ENCODE results near the gene PKIB.

PKIB gene

DNA sequence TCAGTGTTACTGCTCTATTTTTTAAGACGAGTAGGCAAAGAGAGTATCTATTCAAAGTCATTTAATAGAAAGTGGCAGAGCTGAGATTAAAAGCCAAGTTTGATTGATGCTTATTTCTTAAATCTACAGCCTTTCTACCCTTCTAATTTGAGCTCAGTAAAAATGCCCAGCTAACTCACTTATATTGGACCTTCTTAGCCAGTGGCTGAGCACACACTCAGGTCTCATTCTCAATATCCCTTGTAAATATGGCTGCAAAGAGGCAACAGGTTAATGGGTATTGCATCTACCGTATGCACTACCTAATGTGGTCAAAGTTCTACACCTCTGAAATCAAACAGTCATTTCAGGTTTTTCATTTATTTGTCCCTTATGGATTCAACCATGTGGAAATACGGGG is 6.7 kb downstream of the PKIB start:
- H3K27ac ChIP-seq (ENCODE audit: low read depth, low read length): no peak overlapping the region
- H3K4me3 ChIP-seq (ENCODE audit: low read depth in 1 of 5, low read length in 5 of 5): no peak overlapping the region
- peaks cover 0 to 4% (median 0%) of the 10 kb centered on the region in 5 donors for H3K27me3 ChIP-seq (ENCODE audit: control insufficient read depth in 5 of 5, insufficient read depth in 4 of 5, low read length in 5 of 5)
- no peaks in the 10 kb centered on the region for H3K9me3 ChIP-seq (ENCODE audit: control insufficient read depth in 5 of 5, low read length in 5 of 5)
- no peak overlapping the region for H3K9ac ChIP-seq (ENCODE audit: low read length in 5 of 5)
- no peaks in the 10 kb centered on the region for H3K36me3 ChIP-seq (ENCODE audit: control insufficient read depth in 5 of 5, insufficient read depth in 5 of 5, low read length in 5 of 5)
- no peaks in the 10 kb centered on the region for H3K4me1 ChIP-seq (ENCODE audit: control insufficient read depth in 5 of 5, insufficient read depth in 5 of 5, low read length in 5 of 5)

DNA sequence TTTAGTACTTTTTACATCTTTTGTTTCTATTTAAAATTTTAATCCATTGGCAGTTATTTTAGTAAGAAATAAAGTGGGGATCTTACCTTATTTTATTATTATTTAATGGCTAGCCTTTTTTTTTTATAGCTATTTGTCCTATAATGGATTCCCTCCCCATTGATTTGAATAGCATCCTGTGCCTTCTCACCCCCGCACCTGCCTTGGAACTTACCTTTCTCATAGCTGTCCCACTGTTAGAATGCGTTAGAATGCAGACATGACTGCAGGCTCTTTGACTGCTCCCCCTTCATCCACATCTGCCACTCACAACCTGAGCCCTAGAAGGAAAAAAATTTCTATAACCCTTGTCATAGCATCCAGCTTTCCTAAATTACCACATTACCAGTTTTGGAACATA is 9.1 kb downstream of the PKIB start:
- Histone ChIP-seq H3K27ac (ENCODE audit: low read depth, low read length) (no peak overlapping the region), H3K4me3 (ENCODE audit: low read depth in 1 of 5, low read length in 5 of 5) (no peak overlapping the region), H3K4me1 (ENCODE audit: control insufficient read depth in 5 of 5, insufficient read depth in 5 of 5, low read length in 5 of 5) (no peaks in the 10 kb centered on the region), H3K27me3 (ENCODE audit: control insufficient read depth in 5 of 5, insufficient read depth in 4 of 5, low read length in 5 of 5) (peaks cover 0 to under 1% (median 0%) of the 10 kb centered on the region in 5 donors), H3K9me3 (ENCODE audit: control insufficient read depth in 5 of 5, low read length in 5 of 5) (no peaks in the 10 kb centered on the region), H3K36me3 (ENCODE audit: control insufficient read depth in 5 of 5, insufficient read depth in 5 of 5, low read length in 5 of 5) (no peaks in the 10 kb centered on the region), H3K9ac (ENCODE audit: low read length in 5 of 5) (no peak overlapping the region)

DNA sequence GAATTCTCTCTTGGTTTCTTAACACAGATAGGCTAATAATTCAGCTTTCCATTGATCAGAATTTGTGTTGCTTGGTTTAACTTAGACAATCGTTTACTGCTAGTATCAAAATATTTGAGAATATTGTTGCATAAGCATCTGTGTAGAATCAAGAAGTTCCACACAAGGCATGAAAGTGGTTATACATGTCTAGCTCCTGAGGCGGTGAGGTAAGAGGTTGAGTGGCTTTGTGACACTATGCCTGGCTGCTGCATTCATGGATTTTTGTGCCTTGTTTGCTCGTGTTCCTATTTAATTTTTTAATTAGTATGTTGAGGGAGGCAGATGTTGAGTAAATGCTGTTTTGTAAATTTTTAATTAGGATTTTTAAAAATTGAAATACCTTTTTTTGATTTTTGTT is 10.2 kb downstream of the PKIB start:
- Histone ChIP-seq H3K9me3 (ENCODE audit: control insufficient read depth in 5 of 5, low read length in 5 of 5) (no peaks in the 10 kb centered on the region), H3K4me3 (ENCODE audit: low read depth in 1 of 5, low read length in 5 of 5) (no peak overlapping the region), H3K4me1 (ENCODE audit: control insufficient read depth in 5 of 5, insufficient read depth in 5 of 5, low read length in 5 of 5) (no peaks in the 10 kb centered on the region), H3K27me3 (ENCODE audit: control insufficient read depth in 5 of 5, insufficient read depth in 4 of 5, low read length in 5 of 5) (no peaks in the 10 kb centered on the region), H3K9ac (ENCODE audit: low read length in 5 of 5) (no peak overlapping the region), H3K27ac (ENCODE audit: low read depth, low read length) (no peak overlapping the region), H3K36me3 (ENCODE audit: control insufficient read depth in 5 of 5, insufficient read depth in 5 of 5, low read length in 5 of 5) (no peaks in the 10 kb centered on the region)

DNA sequence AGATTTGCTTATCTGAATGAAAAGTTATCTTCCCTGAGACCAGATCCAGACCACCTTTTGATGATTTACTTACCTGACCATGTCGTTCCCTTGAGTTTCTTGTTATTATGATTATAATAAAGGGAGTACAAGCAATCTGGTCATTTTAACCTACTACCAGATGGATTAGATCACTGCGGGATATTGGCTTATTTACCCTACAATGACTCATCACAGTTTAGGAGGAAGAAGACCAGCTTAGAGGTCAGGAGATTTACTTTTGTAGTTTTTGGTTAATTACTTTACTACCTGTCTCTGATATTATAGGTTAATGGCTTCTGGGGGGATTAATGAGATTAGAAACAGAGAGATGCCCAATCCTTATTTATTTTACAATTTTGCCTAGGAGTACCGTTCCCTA is 10.7 kb downstream of the PKIB start:
- Histone ChIP-seq H3K9me3 (ENCODE audit: control insufficient read depth in 5 of 5, low read length in 5 of 5) (no peaks in the 10 kb centered on the region), H3K27ac (ENCODE audit: low read depth, low read length) (no peak overlapping the region), H3K4me3 (ENCODE audit: low read depth in 1 of 5, low read length in 5 of 5) (no peak overlapping the region), H3K36me3 (ENCODE audit: control insufficient read depth in 5 of 5, insufficient read depth in 5 of 5, low read length in 5 of 5) (no peaks in the 10 kb centered on the region), H3K9ac (ENCODE audit: low read length in 5 of 5) (no peak overlapping the region), H3K27me3 (ENCODE audit: control insufficient read depth in 5 of 5, insufficient read depth in 4 of 5, low read length in 5 of 5) (no peaks in the 10 kb centered on the region), H3K4me1 (ENCODE audit: control insufficient read depth in 5 of 5, insufficient read depth in 5 of 5, low read length in 5 of 5) (no peaks in the 10 kb centered on the region)

DNA sequence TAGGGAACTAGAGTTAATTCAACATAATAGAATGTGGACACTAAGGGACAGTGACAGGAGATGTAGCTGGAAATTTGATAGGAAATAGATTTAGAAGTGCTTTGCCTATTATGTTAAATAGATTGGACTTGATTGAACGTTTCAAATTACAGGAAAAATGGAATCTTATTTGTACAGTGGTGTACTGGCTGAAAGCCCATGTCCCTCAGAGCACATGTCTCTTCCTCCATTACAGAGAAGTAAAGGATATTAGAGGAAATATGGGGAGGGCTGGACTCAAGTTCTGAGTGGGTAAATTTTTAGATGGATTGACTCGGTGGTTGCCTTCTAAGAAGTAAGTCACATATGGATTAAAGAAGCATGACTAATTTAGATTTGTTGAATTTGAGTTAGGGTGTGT is 11.4 kb downstream of the PKIB start:
- Histone ChIP-seq H3K27me3 (ENCODE audit: control insufficient read depth in 5 of 5, insufficient read depth in 4 of 5, low read length in 5 of 5) (no peaks in the 10 kb centered on the region), H3K4me1 (ENCODE audit: control insufficient read depth in 5 of 5, insufficient read depth in 5 of 5, low read length in 5 of 5) (no peaks in the 10 kb centered on the region), H3K4me3 (ENCODE audit: low read depth in 1 of 5, low read length in 5 of 5) (no peak overlapping the region), H3K9me3 (ENCODE audit: control insufficient read depth in 5 of 5, low read length in 5 of 5) (no peaks in the 10 kb centered on the region), H3K36me3 (ENCODE audit: control insufficient read depth in 5 of 5, insufficient read depth in 5 of 5, low read length in 5 of 5) (no peaks in the 10 kb centered on the region), H3K9ac (ENCODE audit: low read length in 5 of 5) (no peak overlapping the region), H3K27ac (ENCODE audit: low read depth, low read length) (no peak overlapping the region)

DNA sequence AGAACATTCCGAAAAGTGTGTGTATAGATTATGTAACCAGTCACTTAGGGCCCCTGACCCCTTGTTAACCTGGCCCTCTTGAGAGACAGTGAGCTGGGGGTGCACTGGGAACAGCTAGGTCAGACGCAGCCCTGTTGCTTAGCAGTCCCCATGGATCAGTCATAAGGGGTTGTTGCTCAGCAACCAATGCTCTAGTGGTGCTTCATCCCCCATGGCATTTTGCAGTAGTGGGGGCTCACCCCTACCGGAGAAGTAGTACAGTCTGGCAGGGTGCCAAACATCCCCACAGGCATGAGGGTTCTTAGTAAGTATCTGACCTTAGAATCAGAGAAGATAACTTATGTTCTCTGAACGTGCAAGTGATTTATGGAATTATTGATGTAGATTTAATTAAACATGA is 12.3 kb downstream of the PKIB start:
- Histone ChIP-seq H3K27ac (ENCODE audit: low read depth, low read length) (no peak overlapping the region), H3K4me1 (ENCODE audit: control insufficient read depth in 5 of 5, insufficient read depth in 5 of 5, low read length in 5 of 5) (no peaks in the 10 kb centered on the region), H3K9me3 (ENCODE audit: control insufficient read depth in 5 of 5, low read length in 5 of 5) (no peaks in the 10 kb centered on the region), H3K27me3 (ENCODE audit: control insufficient read depth in 5 of 5, insufficient read depth in 4 of 5, low read length in 5 of 5) (no peaks in the 10 kb centered on the region), H3K9ac (ENCODE audit: low read length in 5 of 5) (no peak overlapping the region), H3K36me3 (ENCODE audit: control insufficient read depth in 5 of 5, insufficient read depth in 5 of 5, low read length in 5 of 5) (no peaks in the 10 kb centered on the region), H3K4me3 (ENCODE audit: low read depth in 1 of 5, low read length in 5 of 5) (no peak overlapping the region)

DNA sequence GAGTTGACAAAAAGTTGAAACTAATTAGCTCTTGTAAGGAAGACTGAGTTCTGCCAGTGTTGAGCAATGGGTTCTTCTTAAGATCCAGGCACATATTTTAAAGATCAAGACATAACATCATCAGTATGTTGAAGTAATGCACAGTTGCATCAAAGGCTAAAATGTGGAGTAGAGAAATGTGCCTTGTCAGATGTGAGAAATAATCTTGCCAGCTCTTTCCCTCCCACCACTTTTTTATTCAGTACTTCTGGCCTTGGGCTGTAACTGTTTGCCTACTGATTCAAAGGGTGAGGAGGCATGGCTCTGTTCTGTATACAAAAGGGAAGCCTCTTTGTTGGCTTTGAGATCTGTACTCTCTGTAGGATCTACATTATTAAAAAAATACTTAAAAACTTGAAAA is 13.1 kb downstream of the PKIB start:
- Histone ChIP-seq H3K9me3 (ENCODE audit: control insufficient read depth in 5 of 5, low read length in 5 of 5) (no peaks in the 10 kb centered on the region), H3K36me3 (ENCODE audit: control insufficient read depth in 5 of 5, insufficient read depth in 5 of 5, low read length in 5 of 5) (no peaks in the 10 kb centered on the region), H3K27ac (ENCODE audit: low read depth, low read length) (no peak overlapping the region), H3K9ac (ENCODE audit: low read length in 5 of 5) (no peak overlapping the region), H3K4me1 (ENCODE audit: control insufficient read depth in 5 of 5, insufficient read depth in 5 of 5, low read length in 5 of 5) (no peaks in the 10 kb centered on the region), H3K4me3 (ENCODE audit: low read depth in 1 of 5, low read length in 5 of 5) (no peak overlapping the region), H3K27me3 (ENCODE audit: control insufficient read depth in 5 of 5, insufficient read depth in 4 of 5, low read length in 5 of 5) (no peaks in the 10 kb centered on the region)

DNA sequence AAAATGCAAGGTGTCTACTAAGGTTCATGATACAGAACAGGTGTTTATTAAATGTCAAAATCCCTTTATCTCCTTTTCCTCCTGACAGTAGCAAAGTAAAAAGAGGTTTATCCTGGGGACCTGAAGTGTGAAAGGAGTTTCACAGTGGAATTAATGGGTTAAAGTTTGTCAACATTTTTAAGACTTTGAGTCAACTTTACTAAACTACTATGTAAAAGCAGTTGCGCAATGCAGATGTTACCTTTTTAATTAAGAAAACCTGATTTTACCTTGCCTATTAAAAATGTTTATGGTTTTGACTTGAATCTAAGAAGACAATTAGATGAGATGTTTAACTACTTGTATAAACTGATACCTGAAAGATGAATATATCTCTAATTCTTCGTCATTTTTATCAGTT is 14.6 kb downstream of the PKIB start:
- no peaks in the 10 kb centered on the region for H3K27me3 ChIP-seq (ENCODE audit: control insufficient read depth in 5 of 5, insufficient read depth in 4 of 5, low read length in 5 of 5)
- no peak overlapping the region for H3K9ac ChIP-seq (ENCODE audit: low read length in 5 of 5)
- no peaks in the 10 kb centered on the region for H3K4me1 ChIP-seq (ENCODE audit: control insufficient read depth in 5 of 5, insufficient read depth in 5 of 5, low read length in 5 of 5)
- no peak overlapping the region for H3K4me3 ChIP-seq (ENCODE audit: low read depth in 1 of 5, low read length in 5 of 5)
- no peaks in the 10 kb centered on the region for H3K9me3 ChIP-seq (ENCODE audit: control insufficient read depth in 5 of 5, low read length in 5 of 5)
- H3K27ac ChIP-seq (ENCODE audit: low read depth, low read length): no peak overlapping the region
- H3K36me3 ChIP-seq (ENCODE audit: control insufficient read depth in 5 of 5, insufficient read depth in 5 of 5, low read length in 5 of 5): no peaks in the 10 kb centered on the region

DNA sequence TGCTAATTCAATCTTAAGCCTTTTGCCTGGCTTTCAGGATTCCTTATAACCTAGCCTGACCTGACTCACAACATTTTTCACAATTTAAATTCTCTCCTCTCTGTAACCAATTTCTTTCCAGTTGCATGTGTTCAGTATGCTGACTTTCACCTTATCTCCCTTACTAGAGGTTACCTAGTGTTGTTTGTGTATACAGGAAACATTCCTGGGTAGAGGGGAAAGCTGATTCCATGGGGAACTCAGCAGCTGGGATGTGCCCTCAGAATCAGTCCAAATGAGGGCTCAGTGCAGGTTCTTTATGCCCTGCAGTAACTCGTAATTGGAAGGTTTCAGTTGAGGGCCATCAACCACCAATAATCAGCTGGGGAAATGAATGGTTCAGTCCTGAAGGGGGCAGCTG is 18.5 kb downstream of the PKIB start:
- Histone ChIP-seq H3K9me3 (ENCODE audit: control insufficient read depth in 5 of 5, low read length in 5 of 5) (no peaks in the 10 kb centered on the region), H3K27me3 (ENCODE audit: control insufficient read depth in 5 of 5, insufficient read depth in 4 of 5, low read length in 5 of 5) (no peaks in the 10 kb centered on the region), H3K9ac (ENCODE audit: low read length in 5 of 5) (no peak overlapping the region), H3K36me3 (ENCODE audit: control insufficient read depth in 5 of 5, insufficient read depth in 5 of 5, low read length in 5 of 5) (no peaks in the 10 kb centered on the region), H3K27ac (ENCODE audit: low read depth, low read length) (no peak overlapping the region), H3K4me1 (ENCODE audit: control insufficient read depth in 5 of 5, insufficient read depth in 5 of 5, low read length in 5 of 5) (no peaks in the 10 kb centered on the region), H3K4me3 (ENCODE audit: low read depth in 1 of 5, low read length in 5 of 5) (no peak overlapping the region)

DNA sequence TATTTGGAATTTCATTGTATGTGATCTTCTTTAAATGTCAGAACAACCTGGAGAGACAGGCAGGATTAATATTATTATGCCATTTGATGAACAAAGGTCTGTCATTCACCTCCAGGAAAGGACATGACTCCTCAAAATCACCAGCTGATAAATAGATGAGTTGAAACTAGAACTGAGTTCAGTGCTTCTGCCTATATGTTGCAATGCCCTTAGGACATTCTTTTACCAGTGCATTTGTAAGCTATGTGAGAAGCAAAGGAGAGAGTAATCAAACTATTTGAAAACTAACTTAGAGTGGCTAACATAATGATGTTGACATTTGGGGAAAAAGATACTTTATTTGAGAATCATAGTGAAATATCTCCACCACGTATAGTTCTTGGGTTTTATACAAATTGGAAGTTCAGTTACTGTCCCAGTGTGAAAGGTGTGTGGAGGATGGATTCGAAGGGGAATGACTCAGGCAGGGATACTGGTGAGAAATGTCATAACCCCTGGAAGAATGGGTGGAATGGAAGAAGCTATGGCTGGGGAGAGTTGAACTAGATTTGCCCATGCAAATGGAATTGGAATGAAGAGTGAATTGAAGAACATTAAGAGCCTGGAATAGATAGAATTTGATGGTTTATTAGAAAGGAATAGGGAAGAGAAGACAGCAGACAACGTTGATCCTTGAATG is 21.5 kb downstream of the PKIB start:
- no peaks in the 10 kb centered on the region for H3K4me1 ChIP-seq (ENCODE audit: control insufficient read depth in 5 of 5, insufficient read depth in 5 of 5, low read length in 5 of 5)
- H3K4me3 ChIP-seq (ENCODE audit: low read depth in 1 of 5, low read length in 5 of 5): no peak overlapping the region
- H3K9me3 ChIP-seq (ENCODE audit: control insufficient read depth in 5 of 5, low read length in 5 of 5): no peaks in the 10 kb centered on the region
- H3K9ac ChIP-seq (ENCODE audit: low read length in 5 of 5): no peak overlapping the region
- no peak overlapping the region for H3K27ac ChIP-seq (ENCODE audit: low read depth, low read length)
- H3K36me3 ChIP-seq (ENCODE audit: control insufficient read depth in 5 of 5, insufficient read depth in 5 of 5, low read length in 5 of 5): no peaks in the 10 kb centered on the region
- no peaks in the 10 kb centered on the region for H3K27me3 ChIP-seq (ENCODE audit: control insufficient read depth in 5 of 5, insufficient read depth in 4 of 5, low read length in 5 of 5)

DNA sequence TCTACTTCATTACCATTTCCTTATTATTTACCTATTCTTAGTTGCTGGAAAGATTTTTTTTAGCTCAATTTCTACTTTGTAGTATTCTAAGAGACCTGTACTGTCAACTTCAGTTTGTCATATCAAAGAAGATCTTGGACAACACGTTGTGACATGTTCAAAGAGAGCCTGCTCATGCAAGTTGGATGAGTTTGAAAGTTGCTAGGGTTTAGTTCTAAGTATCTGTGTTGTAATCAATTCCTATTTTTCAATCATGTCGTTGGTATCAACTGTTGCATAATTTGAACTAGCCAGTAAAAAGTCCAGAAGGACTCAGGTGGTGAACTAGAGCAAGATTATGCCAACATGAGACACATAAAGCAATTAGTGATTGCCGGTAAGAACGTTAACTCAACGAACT is 30.2 kb downstream of the PKIB start:
- no peaks in the 10 kb centered on the region for H3K9me3 ChIP-seq (ENCODE audit: control insufficient read depth in 5 of 5, low read length in 5 of 5)
- H3K4me1 ChIP-seq (ENCODE audit: control insufficient read depth in 5 of 5, insufficient read depth in 5 of 5, low read length in 5 of 5): no peaks in the 10 kb centered on the region
- no peak overlapping the region for H3K4me3 ChIP-seq (ENCODE audit: low read depth in 1 of 5, low read length in 5 of 5)
- H3K36me3 ChIP-seq (ENCODE audit: control insufficient read depth in 5 of 5, insufficient read depth in 5 of 5, low read length in 5 of 5): no peaks in the 10 kb centered on the region
- H3K9ac ChIP-seq (ENCODE audit: low read length in 5 of 5): no peak overlapping the region
- H3K27me3 ChIP-seq (ENCODE audit: control insufficient read depth in 5 of 5, insufficient read depth in 4 of 5, low read length in 5 of 5): no peaks in the 10 kb centered on the region
- no peak overlapping the region for H3K27ac ChIP-seq (ENCODE audit: low read depth, low read length)
